Measurements from ENCODE around the gene PHF23. TPM values are rescaled to one million over a fixed set of nuclear protein-coding genes. Genes with fewer than 3 reads are reported as not detected.

The PHF23 gene
- total and polyA plus RNA-seq, 2 of the 4 experiments (the other 2 are of a cell fraction): 44.8 to 58.5 TPM

- Histone ChIP-seq H3K9ac (ENCODE audit: low read depth, low read length) (no peak overlapping the region), H2AK5ac (ENCODE audit: low read depth, low read length) (no peak overlapping the region), H3K23ac (ENCODE audit: low read depth, low read length) (no peak overlapping the region), H2AK9ac (replicated peaks; ENCODE audit: low read depth, low read length, poor library complexity) (no peak overlapping the region), H3K36me3 (ENCODE audit: control insufficient read depth, insufficient read depth, low read length) (peaks cover 60% of the 10 kb centered on the region), H3K4ac (ENCODE audit: low read depth, low read length) (no peak overlapping the region), H2BK20ac (ENCODE audit: low read depth, low read length) (no peak overlapping the region), H2BK15ac (ENCODE audit: low read depth, low read length) (no peak overlapping the region), H2BK5ac (ENCODE audit: low read depth, low read length, poor library complexity, severe bottlenecking) (no peak overlapping the region), H3K56ac (ENCODE audit: extremely low read depth, insufficient read depth, low read length) (no peak overlapping the region), H2BK120ac (ENCODE audit: low read depth, low read length) (no peak overlapping the region), H3K79me1 (ENCODE audit: low read depth in 1 of 2, low read length in 2 of 2) (peaks cover 8 to 75% of the 10 kb centered on the region in 2 experiments; a peak in 3 of 4 replicates), H3K27me3 (ENCODE audit: control insufficient read depth, insufficient read depth, low read length) (no peaks in the 10 kb centered on the region), H2AFZ (replicated peaks; ENCODE audit: low read length, poor library complexity) (no peak overlapping the region), H3K14ac (replicated peaks; ENCODE audit: low read depth, low read length) (no peak overlapping the region), H3K9me1 (ENCODE audit: insufficient read depth, low read length) (peaks cover 6% of the 10 kb centered on the region), H3K4me1 (ENCODE audit: control insufficient read depth, insufficient read depth, low read length) (no peaks in the 10 kb centered on the region; the same call in 1 of the 2 replicates), H3K4me2 (ENCODE audit: low read depth, low read length) (no peak overlapping the region), H4K20me1 (ENCODE audit: insufficient read depth, low read length) (peaks cover 28% of the 10 kb centered on the region), H3K9me3 (ENCODE audit: control insufficient read depth, insufficient read depth, low read length) (no peaks in the 10 kb centered on the region), H4K91ac (ENCODE audit: insufficient read depth, low read depth, low read length) (no peak overlapping the region), H3K27ac (ENCODE audit: insufficient read depth, low read length) (no peak overlapping the region), H3K18ac (ENCODE audit: low read depth, low read length) (no peak overlapping the region), H4K5ac (ENCODE audit: low read depth, low read length) (no peak overlapping the region), H3K4me3 (ENCODE audit: insufficient read depth, low read depth, low read length) (no peak overlapping the region), H4K8ac (ENCODE audit: low read depth in 2 of 2, low read length in 2 of 2) (no peak overlapping the region)
- BruUV-seq (replicated peaks): no TSS peak
- dilution Hi-C loops (cut with HindIII; ENCODE audit: low sequenced_read_pairs, unreplicated experiment) (no loop called here), intact Hi-C loops (cut with micrococcal nuclease) (no loop called here), in situ Hi-C loops (cut with MboI; ENCODE audit: low sequenced_read_pairs) (loop anchor here (25.0 kb wide), 1 partner anchor 933 kb away; the partner anchor contains the start of genes PER1 and VAMP2)
- WGBS, 2 experiments (ENCODE audit: extremely low coverage in 2 of 2, insufficient read length in 1 of 2): 100% methylated on average over 7 of the region's 14 CpGs; no CpG with 5 or more reads in 1 of the 2 experiments
- DNase-seq (no peak), ATAC-seq (ENCODE audit: low read depth) (no peak)
- CTCF ChIA-PET: no interaction called here
- POLR2A ChIA-PET (ENCODE audit: unreplicated experiment): interaction anchor here (1.3 kb wide), 1 partner anchor 10 kb away, joined by 4 read pairs; the partner anchor contains the start of genes ACADVL and DLG4
- TF ChIP-seq ELK1 (IDR thresholded peaks at IDR 0.05; ENCODE audit: borderline replicate concordance, low read depth, low read length) (no peak), POLR2A (IDR thresholded peaks at IDR 0.05; ENCODE audit: low read depth, low read length) (no peak), FOS (IDR thresholded peaks at IDR 0.05; ENCODE audit: low read depth, low read length) (no peak), MAZ (IDR thresholded peaks at IDR 0.05; ENCODE audit: borderline replicate concordance, low read depth, low read length) (no peak), CHD1 (IDR thresholded peaks at IDR 0.05; ENCODE audit: low read depth, low read length) (no peak), BHLHE40 (IDR thresholded peaks at IDR 0.05; ENCODE audit: low read depth, low read length) (no peak), RFX5 (IDR thresholded peaks at IDR 0.05; ENCODE audit: low read depth, low read length) (no peak), RCOR1 (IDR thresholded peaks at IDR 0.05; ENCODE audit: insufficient replicate concordance, low read length) (no peak), NFE2L2 (IDR thresholded peaks at IDR 0.05; ENCODE audit: low read depth, low read length) (no peak)
Observed at GRCh38 chr17:7228920-7229319, 10.3 kb downstream of the PHF23 start.

Measured in IMR-90 (cell line).